GM12875 (cell line): ENCODE data around the gene LXN.
"Not testable (repeated sequence)": the region's sequence is repeated elsewhere in the genome, so short reads cannot be mapped to it uniquely, and the experiment has no call there.

Experiments used
- H3K4me3 ChIP-seq: one replicate; pipeline ENCODE4 v1.5.1; 2011; ENCODE audit warnings: low read depth, low read length, control low read depth
- CTCF ChIP-seq: IDR thresholded peaks from 2 replicates; pipeline ENCODE4 v1.5.1; 2011; ENCODE audit warnings: low read depth, mild to moderate bottlenecking, control low read depth, inconsistent platforms, low read length, moderate library complexity, borderline replicate concordance; ENCODE audit not compliant: insufficient read depth

Gene LXN

GRCh38 chr3:158710601-158711000 lies 38.2 kb upstream of the LXN start:
- no peak overlapping the region for H3K4me3 ChIP-seq
- no peak for TF ChIP-seq CTCF

GRCh38 chr3:158709666-158710083 lies 37.2 kb upstream of the LXN start:
- no peak overlapping the region for H3K4me3 ChIP-seq
- no peak for TF ChIP-seq CTCF

- TF ChIP-seq CTCF: no peak
Measured at GRCh38 chr3:158703566-158703965, 31.1 kb upstream of the LXN start.

GRCh38 chr3:158702815-158703481 lies 30.5 kb upstream of the LXN start:
- no peak overlapping the region for H3K4me3 ChIP-seq
- no peak for TF ChIP-seq CTCF

More at GRCh38 chr3:158703566-158703965, 31.1 kb upstream of the LXN start:
- no peak overlapping the region for H3K4me3 ChIP-seq

GRCh38 chr3:158701420-158702065 lies 29.1 kb upstream of the LXN start:
- H3K4me3 ChIP-seq: no peak overlapping the region
- no peak for TF ChIP-seq CTCF

- TF ChIP-seq CTCF: no peak
- no peak overlapping the region for H3K4me3 ChIP-seq
Measured at GRCh38 chr3:158700559-158700958, 28.1 kb upstream of the LXN start.

- TF ChIP-seq CTCF: no peak
- H3K4me3 ChIP-seq: no peak overlapping the region
Measured at GRCh38 chr3:158696618-158697017, 24.2 kb upstream of the LXN start.

- H3K4me3 ChIP-seq: not testable (repeated sequence)
Measured at GRCh38 chr3:158693866-158694456, 21.5 kb upstream of the LXN start.
